Activated CD4-positive, alpha-beta T cell treated with anti-CD3 and anti-CD28 coated beads for 1 hour (primary cell): ENCODE results near the gene MXRA5.
"Not testable (repeated sequence)": the region's sequence is repeated elsewhere in the genome, so short reads cannot be mapped to it uniquely, and the experiment has no call there.

ENCODE experiments used
- DNase-seq: peaks from one replicate; pipeline ENCODE4 v3.0.0-alpha.2; 2020

MXRA5 gene

GRCh38 chrX:3346501-3347259 is at the start of gene MXRA5:
MXRA5 (minus strand) TSS chrX:3346652; CDS start chrX:3343833, 2,819 bp downstream.
- no peak for DNase-seq

- no peak for DNase-seq
Observed at GRCh38 chrX:3393581-3394111, 47.2 kb upstream of the MXRA5 start.

GRCh38 chrX:3393178-3393577 is 46.7 kb upstream of the MXRA5 start:
- no peak for DNase-seq

GRCh38 chrX:3388457-3388856 is 42.0 kb upstream of the MXRA5 start:
- no peak for DNase-seq

GRCh38 chrX:3384327-3384726 is 37.9 kb upstream of the MXRA5 start:
- DNase-seq = no peak

GRCh38 chrX:3380603-3381002 is 34.2 kb upstream of the MXRA5 start:
- DNase-seq = no peak

- DNase-seq = no peak
Observed at GRCh38 chrX:3379111-3379510, 32.7 kb upstream of the MXRA5 start.

- no peak for DNase-seq
Observed at GRCh38 chrX:3378156-3378555, 31.7 kb upstream of the MXRA5 start.

- DNase-seq = no peak
Observed at GRCh38 chrX:3377560-3377959, 31.1 kb upstream of the MXRA5 start.

GRCh38 chrX:3375878-3376508 is 29.5 kb upstream of the MXRA5 start:
- DNase-seq = not testable (repeated sequence)

GRCh38 chrX:3374108-3374800 is 27.8 kb upstream of the MXRA5 start:
- DNase-seq = no peak

- DNase-seq = no peak
Observed at GRCh38 chrX:3371163-3371562, 24.7 kb upstream of the MXRA5 start.

- no peak for DNase-seq
Observed at GRCh38 chrX:3370656-3371055, 24.2 kb upstream of the MXRA5 start.

- no peak for DNase-seq
Observed at GRCh38 chrX:3362956-3363355, 16.5 kb upstream of the MXRA5 start.

GRCh38 chrX:3360881-3361280 is 14.4 kb upstream of the MXRA5 start:
- DNase-seq = no peak

GRCh38 chrX:3352741-3353140 is 6.3 kb upstream of the MXRA5 start:
- DNase-seq = not testable (repeated sequence)

GRCh38 chrX:3351276-3351675 is 4.8 kb upstream of the MXRA5 start:
- no peak for DNase-seq

- no peak for DNase-seq
Observed at GRCh38 chrX:3348191-3348590, 1.7 kb upstream of the MXRA5 start.

- no peak for DNase-seq
Observed at GRCh38 chrX:3345281-3346191, 916 bp downstream of the MXRA5 start.

- DNase-seq = not testable (repeated sequence)
Observed at GRCh38 chrX:3343569-3343968, 2.9 kb downstream of the MXRA5 start.

GRCh38 chrX:3340016-3340415 is 6.4 kb downstream of the MXRA5 start:
- DNase-seq = no peak

GRCh38 chrX:3326681-3327080 is 19.8 kb downstream of the MXRA5 start:
- DNase-seq = no peak
